ENCODE results near the gene ST3GAL3. TPM values are rescaled to one million over a fixed set of nuclear protein-coding genes. Genes with fewer than 3 reads are reported as not detected.
A peak's percentile ranks its signal among the peaks of the same experiment; 100 is the strongest.

Gene ST3GAL3
- total RNA-seq, 1 experiment from 2014 or later = 26.0 TPM

- Histone ChIP-seq H3K9me3 (ENCODE audit: control insufficient read depth, insufficient read depth, low read depth, low read length) (no peaks in the 10 kb centered on the region), H3K27ac (ENCODE audit: low read length) (no peak overlapping the region), H3K27me3 (ENCODE audit: control insufficient read depth, insufficient read depth, low read length) (no peaks in the 10 kb centered on the region), H3K4me3 (ENCODE audit: low read depth in 2 of 2, low read length in 2 of 2) (no peak overlapping the region), H3K4me1 (ENCODE audit: control insufficient read depth, insufficient read depth, low read length) (peaks cover 5% of the 10 kb centered on the region), H3K36me3 (ENCODE audit: control insufficient read depth, insufficient read depth, low read length) (0 out of 2 replicates have a peak, but pooled peaks cover 3% of the 10 kb centered on the region)
- no peak for DNase-seq (ENCODE audit: low read depth, low spot score)
- ChIA-PET POLR2A (interaction anchor here (0.7 kb wide), 1 partner anchor 68 kb away, joined by 4 read pairs; no protein-coding TSS in a partner anchor), CTCF (no interaction called here)
- in situ Hi-C loops (cut with HindIII; ENCODE audit: low pct_unique_long_range_greater_than_20kb, low sequenced_read_pairs) (no loop called here), intact Hi-C loops (cut with micrococcal nuclease; ENCODE audit: unreplicated experiment) (no loop called here)
- BruUV-seq (replicated peaks) = no TSS peak
- ATAC-seq = no peak
- no peak for TF ChIP-seq POLR2AphosphoS5 (IDR thresholded peaks at IDR 0.05; ENCODE audit: low read depth, low read length)
- TF ChIP-seq SIN3A (IDR thresholded peaks at IDR 0.05; ENCODE audit: borderline replicate concordance, insufficient read depth, low read depth, low read length) = no peak
- no peak for TF ChIP-seq TCF7L2 (IDR thresholded peaks at IDR 0.05; ENCODE audit: low read depth, low read length)
- TF ChIP-seq REST (IDR thresholded peaks at IDR 0.05; ENCODE audit: insufficient read depth in 1 of 2, low read depth in 2 of 2, low read length in 1 of 2) = no peak
- no peak for TF ChIP-seq CTCF (IDR thresholded peaks at IDR 0.05)
These were observed 121.2 kb downstream of the ST3GAL3 start for GRCh38 chr1:43828574-43828973.

GRCh38 chr1:43830802-43831201 is 123.5 kb downstream of the ST3GAL3 start:
- ATAC-seq (0 out of 2 replicates have a peak, but pooled peaks have one; percentile 43), DNase-seq (ENCODE audit: low read depth, low spot score) (no peak)
- CTCF ChIA-PET = no interaction called here
- Histone ChIP-seq H3K36me3 (ENCODE audit: control insufficient read depth, insufficient read depth, low read length) (0 out of 2 replicates have a peak, but pooled peaks cover 3% of the 10 kb centered on the region), H3K4me1 (ENCODE audit: control insufficient read depth, insufficient read depth, low read length) (peaks cover 21% of the 10 kb centered on the region), H3K27ac (ENCODE audit: low read length) (peak overlapping the region; percentile 39; the same call in 1 of the 2 replicates), H3K27me3 (ENCODE audit: control insufficient read depth, insufficient read depth, low read length) (no peaks in the 10 kb centered on the region), H3K4me3 (ENCODE audit: low read depth in 2 of 2, low read length in 2 of 2) (no peak overlapping the region), H3K9me3 (ENCODE audit: control insufficient read depth, insufficient read depth, low read depth, low read length) (no peaks in the 10 kb centered on the region)
- TF ChIP-seq POLR2AphosphoS5 (IDR thresholded peaks at IDR 0.05; ENCODE audit: low read depth, low read length) = no peak
- TF ChIP-seq CTCF (IDR thresholded peaks at IDR 0.05) = no peak
- TF ChIP-seq TCF7L2 (IDR thresholded peaks at IDR 0.05; ENCODE audit: low read depth, low read length) = no peak
- no peak for TF ChIP-seq REST (IDR thresholded peaks at IDR 0.05; ENCODE audit: insufficient read depth in 1 of 2, low read depth in 2 of 2, low read length in 1 of 2)
- no peak for TF ChIP-seq SIN3A (IDR thresholded peaks at IDR 0.05; ENCODE audit: borderline replicate concordance, insufficient read depth, low read depth, low read length)
- in situ Hi-C loops (cut with HindIII; ENCODE audit: low pct_unique_long_range_greater_than_20kb, low sequenced_read_pairs) (no loop called here), intact Hi-C loops (cut with micrococcal nuclease; ENCODE audit: unreplicated experiment) (no loop called here)
- no TSS peak for BruUV-seq (replicated peaks)
- POLR2A ChIA-PET = no interaction called here
